Ectodermal cell (in vitro differentiated cells): ENCODE results near the gene LCE4A.

Experiments used
- H3K27ac ChIP-seq: 2 replicates; pipeline ENCODE4 v1.7.0; 2013; ENCODE audit warnings: mild to moderate bottlenecking, low read depth, low read length; ENCODE audit not compliant: insufficient read depth, poor library complexity, severe bottlenecking
- H3K27me3 ChIP-seq: 2 replicates; pipeline ENCODE4 v1.7.0; 2013; ENCODE audit warnings: mild to moderate bottlenecking, low read length; ENCODE audit not compliant: insufficient read depth, control insufficient read depth, poor library complexity, severe bottlenecking
- H3K36me3 ChIP-seq: one replicate; pipeline ENCODE4 v1.7.0; 2013; ENCODE audit warnings: low read length; ENCODE audit not compliant: control insufficient read depth, insufficient read depth
- H3K4me1 ChIP-seq: one replicate; pipeline ENCODE4 v1.7.0; 2013; ENCODE audit warnings: low read length; ENCODE audit not compliant: control insufficient read depth, insufficient read depth
- H3K4me3 ChIP-seq: 2 replicates; pipeline ENCODE4 v1.7.0; 2013; ENCODE audit warnings: low read depth, low read length, control low read depth; ENCODE audit not compliant: insufficient read depth
- H3K9me3 ChIP-seq: 2 replicates; pipeline ENCODE4 v1.7.0; 2013; ENCODE audit warnings: mild to moderate bottlenecking, low read length, moderate library complexity; ENCODE audit not compliant: control insufficient read depth
- WGBS, 2 experiments: methylation state at CpG; one replicate each; pipeline ENCODE4 v1.1.7; 2013; ENCODE audit warnings: missing lambda C conversion rate in 2 of 2; 5-methylcytosine and 5-hydroxymethylcytosine counted together

Gene LCE4A

GRCh38 chr1:152697701-152698600 is 10.0 kb upstream of the LCE4A start, which contains the start of gene LCE2A:
Gene LCE2A, plus strand, starts transcription at chr1:152698345. Its CDS starts 557 bp downstream, at chr1:152698902.
- Histone ChIP-seq H3K27me3 (no peaks in the 10 kb centered on the region), H3K9me3 (peaks cover 12% of the 10 kb centered on the region), H3K36me3 (no peaks in the 10 kb centered on the region), H3K27ac (no peak within 1 kb of the TSS), H3K4me3 (no peak within 1 kb of the TSS), H3K4me1 (no peaks in the 10 kb centered on the region)
- 46% methylated on average over 4 of the region's 4 CpGs for WGBS, 2 experiments

DNA sequence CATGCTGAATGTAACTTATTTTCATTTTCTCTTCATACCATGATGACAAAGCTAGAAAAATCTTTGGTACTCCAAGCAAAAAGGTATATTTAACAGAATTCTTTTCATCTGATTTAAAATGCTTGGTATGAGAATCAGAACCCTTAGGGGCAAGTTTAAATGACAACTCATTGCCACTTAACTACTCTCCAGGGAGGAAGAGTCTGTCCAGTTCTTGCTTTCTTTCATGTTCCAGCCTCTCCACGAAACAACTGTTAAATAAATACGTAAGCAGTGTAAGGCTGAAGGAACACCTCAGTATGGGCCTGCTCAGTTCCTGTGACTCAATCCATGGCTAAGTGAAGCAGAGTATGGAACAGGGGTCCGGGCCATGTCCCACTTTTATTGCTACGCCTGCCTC is 8.2 kb upstream of the LCE4A start:
- no peaks in the 10 kb centered on the region for H3K4me1 ChIP-seq
- H3K9me3 ChIP-seq: peaks cover 19% of the 10 kb centered on the region
- no peak overlapping the region for H3K4me3 ChIP-seq
- H3K36me3 ChIP-seq: no peaks in the 10 kb centered on the region
- WGBS, 2 experiments: 73 to 75% methylated on average over 3 to 4 of the region's 4 CpGs
- no peaks in the 10 kb centered on the region for H3K27me3 ChIP-seq
- no peak overlapping the region for H3K27ac ChIP-seq

DNA sequence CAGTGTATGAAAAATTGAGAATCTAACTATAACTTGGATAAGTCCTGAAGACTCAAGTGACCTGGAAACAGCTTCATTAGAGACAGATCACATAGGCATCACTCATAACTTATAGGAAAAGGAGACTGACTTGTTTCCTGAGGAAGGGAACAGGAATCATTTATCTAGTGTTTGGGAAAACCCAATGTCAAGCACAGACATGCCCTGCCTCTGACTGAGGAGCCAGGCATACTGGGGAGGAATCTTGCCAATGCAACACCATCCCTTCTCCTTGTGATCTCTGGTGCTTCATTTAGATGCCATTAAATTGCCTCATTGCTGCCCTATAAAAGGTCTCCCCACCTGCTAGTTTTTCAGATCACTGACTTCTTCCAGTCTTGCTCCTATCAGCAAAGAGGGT is 10.3 kb downstream of the LCE4A start:
- H3K27ac ChIP-seq: no peak overlapping the region
- no peaks in the 10 kb centered on the region for H3K36me3 ChIP-seq
- peaks cover 15% of the 10 kb centered on the region for H3K9me3 ChIP-seq
- no peaks in the 10 kb centered on the region for H3K4me1 ChIP-seq
- H3K27me3 ChIP-seq: no peaks in the 10 kb centered on the region
- H3K4me3 ChIP-seq: no peak overlapping the region

GRCh38 chr1:152725261-152725660 is 17.3 kb downstream of the LCE4A start:
- H3K4me3 ChIP-seq: no peak overlapping the region
- no peaks in the 10 kb centered on the region for H3K36me3 ChIP-seq

GRCh38 chr1:152728986-152729385 is 21.0 kb downstream of the LCE4A start:
- H3K4me1 ChIP-seq: no peaks in the 10 kb centered on the region
- 80% methylated on average over 1 of the region's 1 CpG; no CpG with 5 or more reads in 1 of the 2 experiments for WGBS, 2 experiments
- no peaks in the 10 kb centered on the region for H3K36me3 ChIP-seq
- H3K9me3 ChIP-seq: peaks cover 3% of the 10 kb centered on the region
- no peaks in the 10 kb centered on the region for H3K27me3 ChIP-seq
- no peak overlapping the region for H3K4me3 ChIP-seq
- no peak overlapping the region for H3K27ac ChIP-seq

More at GRCh38 chr1:152725261-152725660, 17.3 kb downstream of the LCE4A start:
- no peaks in the 10 kb centered on the region for H3K27me3 ChIP-seq
- peaks cover 11% of the 10 kb centered on the region for H3K9me3 ChIP-seq
- H3K27ac ChIP-seq: no peak overlapping the region
- no peaks in the 10 kb centered on the region for H3K4me1 ChIP-seq

DNA sequence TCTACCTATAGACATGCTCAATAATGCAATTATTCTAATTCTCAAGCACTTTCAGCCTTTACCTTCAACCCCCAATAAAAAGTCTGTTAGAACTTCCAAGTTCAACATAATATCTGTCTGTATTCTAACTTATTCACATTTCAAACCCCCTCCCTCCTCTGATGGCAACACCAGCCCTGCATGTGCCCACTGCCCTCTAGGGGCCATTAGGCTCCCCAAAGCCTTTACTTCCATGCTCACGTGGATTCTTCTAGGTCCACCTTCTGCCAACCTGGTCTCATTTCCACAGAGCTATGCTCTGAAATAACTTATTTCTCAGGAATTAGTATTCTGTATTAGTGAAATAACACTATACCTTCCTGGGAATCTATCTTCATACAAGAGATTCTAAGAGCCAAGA is 27.7 kb downstream of the LCE4A start:
- Histone ChIP-seq H3K4me1 (no peaks in the 10 kb centered on the region), H3K27ac (no peak overlapping the region), H3K36me3 (no peaks in the 10 kb centered on the region), H3K9me3 (peaks cover 4% of the 10 kb centered on the region), H3K27me3 (no peaks in the 10 kb centered on the region), H3K4me3 (no peak overlapping the region)
- 47 to 50% methylated on average over 1 of the region's 1 CpG for WGBS, 2 experiments

- Histone ChIP-seq H3K27ac (no peak overlapping the region), H3K4me3 (no peak overlapping the region), H3K4me1 (no peaks in the 10 kb centered on the region), H3K27me3 (no peaks in the 10 kb centered on the region), H3K9me3 (peaks cover 9% of the 10 kb centered on the region), H3K36me3 (no peaks in the 10 kb centered on the region)
- WGBS, 2 experiments: 66 to 69% methylated on average over 4 of the region's 5 CpGs
Observed at GRCh38 chr1:152737997-152738396, 30.0 kb downstream of the LCE4A start.

- Histone ChIP-seq H3K4me3 (no peak overlapping the region), H3K27me3 (no peaks in the 10 kb centered on the region)
- 66 to 72% methylated on average over 3 of the region's 3 CpGs for WGBS, 2 experiments
Observed at GRCh38 chr1:152739841-152740240, 31.9 kb downstream of the LCE4A start.

DNA sequence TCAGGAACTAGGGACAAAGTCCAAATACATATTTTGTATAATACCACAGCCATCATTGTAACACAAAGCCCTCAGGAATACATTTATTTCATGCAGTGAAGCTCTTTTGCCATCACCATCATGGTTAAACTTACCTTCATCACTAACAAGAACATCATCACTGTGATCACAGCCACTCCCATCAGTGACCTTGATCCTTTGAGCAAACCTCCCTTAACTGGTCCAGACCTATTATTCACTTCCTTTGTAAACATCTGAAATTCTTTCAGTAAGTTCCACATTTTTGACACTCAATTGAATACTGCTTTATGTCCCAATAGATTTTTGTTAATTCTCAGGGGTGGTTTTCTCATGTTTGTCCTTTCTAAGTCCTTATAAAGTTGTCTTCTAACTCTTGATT is 33.7 kb downstream of the LCE4A start:
- Histone ChIP-seq H3K4me3 (no peak overlapping the region), H3K27me3 (no peaks in the 10 kb centered on the region), H3K9me3 (peaks cover 9% of the 10 kb centered on the region), H3K4me1 (no peaks in the 10 kb centered on the region), H3K36me3 (no peaks in the 10 kb centered on the region), H3K27ac (no peak overlapping the region)

More at GRCh38 chr1:152739841-152740240, 31.9 kb downstream of the LCE4A start:
- peaks cover 9% of the 10 kb centered on the region for H3K9me3 ChIP-seq
- H3K4me1 ChIP-seq: no peaks in the 10 kb centered on the region
- no peak overlapping the region for H3K27ac ChIP-seq
- no peaks in the 10 kb centered on the region for H3K36me3 ChIP-seq

DNA sequence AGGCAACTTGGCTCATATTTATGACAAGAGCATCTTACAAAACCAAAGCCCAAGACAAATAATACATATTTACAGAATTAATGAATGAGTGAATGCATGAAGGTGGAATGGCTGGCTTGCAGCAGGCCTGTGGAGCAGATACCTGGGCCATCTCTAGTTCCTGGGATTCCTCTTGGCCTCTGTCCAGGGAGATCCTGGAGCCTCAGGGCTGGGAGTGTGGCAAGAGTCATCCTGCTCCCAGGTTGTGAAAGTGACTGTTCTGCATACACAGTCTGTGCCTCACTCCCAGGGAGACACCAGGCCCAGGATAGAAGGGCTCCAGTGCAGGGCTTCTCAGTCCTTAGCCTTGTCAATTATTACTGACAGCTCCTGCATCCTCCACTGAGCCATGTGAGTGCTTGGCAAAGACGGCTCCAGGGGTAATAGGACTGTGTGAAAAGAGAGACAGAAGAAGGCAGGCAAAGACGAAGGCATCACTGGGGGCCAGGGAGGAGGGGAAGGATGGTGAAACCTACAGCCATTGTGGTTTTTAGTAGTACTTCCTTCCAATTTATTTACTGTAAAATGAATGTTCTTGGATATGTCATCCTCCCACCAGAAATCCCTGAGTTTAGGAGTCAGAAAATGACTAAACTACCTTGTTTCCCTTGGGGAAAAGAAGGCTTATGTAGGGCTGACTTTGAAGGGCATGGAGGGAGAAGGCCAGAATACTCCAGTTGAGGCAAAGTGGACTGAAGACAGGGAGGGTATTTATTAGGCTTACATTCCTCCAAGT is 35.6 kb downstream of the LCE4A start:
- WGBS, 2 experiments: 60 to 66% methylated on average over 2 of the region's 2 CpGs
- Histone ChIP-seq H3K4me1 (no peaks in the 10 kb centered on the region), H3K36me3 (no peaks in the 10 kb centered on the region), H3K27me3 (no peaks in the 10 kb centered on the region), H3K4me3 (no peak overlapping the region), H3K27ac (no peak overlapping the region), H3K9me3 (peaks cover 5% of the 10 kb centered on the region)
